Measurements from ENCODE around the gene CNGB1. TPM values are rescaled to one million over a fixed set of nuclear protein-coding genes. Genes with fewer than 3 reads are reported as not detected.

The CNGB1 gene
- total and polyA plus RNA-seq, 2 donors from 2014 or later = not detected

- Histone ChIP-seq H3K27ac (ENCODE audit: low read depth in 2 of 2, low read length in 2 of 2) (no peak overlapping the region), H3K9me3 (ENCODE audit: control insufficient read depth in 2 of 3, insufficient read depth in 1 of 3, low read length in 3 of 3) (no peaks in the 10 kb centered on the region), H3K9ac (ENCODE audit: low read length in 3 of 3) (no peak overlapping the region), H3K36me3 (ENCODE audit: control insufficient read depth in 2 of 3, insufficient read depth in 3 of 3, low read length in 3 of 3) (no peaks in the 10 kb centered on the region), H3K27me3 (ENCODE audit: control insufficient read depth, insufficient read depth, low read length) (no peaks in the 10 kb centered on the region), H3K4me1 (ENCODE audit: control insufficient read depth in 2 of 3, insufficient read depth in 2 of 3, low read depth in 1 of 3, low read length in 3 of 3) (no peaks in the 10 kb centered on the region), H3K4me3 (ENCODE audit: low read length in 3 of 3) (no peak overlapping the region)
- peak in 1 of 5 donors; percentile 74 for DNase-seq
- intact Hi-C loops (cut with DNase I) = no loop called here
- no peak for TF ChIP-seq CTCF (IDR thresholded peaks at IDR 0.05; ENCODE audit: borderline replicate concordance, extremely low read depth, insufficient read depth)
- no peak for FAIRE-seq
These were observed 6.6 kb upstream of the CNGB1 start for GRCh38 chr16:57977418-57978069.

- DNase-seq (peak in 1 of 5 donors; percentile 35), FAIRE-seq (no peak)
- Histone ChIP-seq H3K27me3 (ENCODE audit: control insufficient read depth, insufficient read depth, low read length) (no peaks in the 10 kb centered on the region), H3K4me3 (ENCODE audit: low read length in 3 of 3) (no peak overlapping the region), H3K9me3 (ENCODE audit: control insufficient read depth in 2 of 3, insufficient read depth in 1 of 3, low read length in 3 of 3) (no peaks in the 10 kb centered on the region), H3K4me1 (ENCODE audit: control insufficient read depth in 2 of 3, insufficient read depth in 2 of 3, low read depth in 1 of 3, low read length in 3 of 3) (no peaks in the 10 kb centered on the region), H3K36me3 (ENCODE audit: control insufficient read depth in 2 of 3, insufficient read depth in 3 of 3, low read length in 3 of 3) (no peaks in the 10 kb centered on the region), H3K9ac (ENCODE audit: low read length in 3 of 3) (no peak overlapping the region), H3K27ac (ENCODE audit: low read depth in 2 of 2, low read length in 2 of 2) (no peak overlapping the region)
- no peak for TF ChIP-seq CTCF (IDR thresholded peaks at IDR 0.05; ENCODE audit: borderline replicate concordance, extremely low read depth, insufficient read depth)
- intact Hi-C loops (cut with DNase I) = no loop called here
These were observed 5.4 kb upstream of the CNGB1 start for GRCh38 chr16:57976331-57976796.

- H3K36me3 ChIP-seq (ENCODE audit: control insufficient read depth in 2 of 3, insufficient read depth in 3 of 3, low read length in 3 of 3) = no peaks in the 10 kb centered on the region
- no peaks in the 10 kb centered on the region for H3K27me3 ChIP-seq (ENCODE audit: control insufficient read depth, insufficient read depth, low read length)
- H3K27ac ChIP-seq (ENCODE audit: low read depth in 2 of 2, low read length in 2 of 2) = no peak overlapping the region
- DNase-seq = no peak
- H3K4me3 ChIP-seq (ENCODE audit: low read length in 3 of 3) = no peak overlapping the region
- no peaks in the 10 kb centered on the region for H3K4me1 ChIP-seq (ENCODE audit: control insufficient read depth in 2 of 3, insufficient read depth in 2 of 3, low read depth in 1 of 3, low read length in 3 of 3)
- H3K9ac ChIP-seq (ENCODE audit: low read length in 3 of 3) = no peak overlapping the region
- TF ChIP-seq CTCF (IDR thresholded peaks at IDR 0.05; ENCODE audit: borderline replicate concordance, extremely low read depth, insufficient read depth) = no peak
- FAIRE-seq = no peak
- intact Hi-C loops (cut with DNase I) = no loop called here
- H3K9me3 ChIP-seq (ENCODE audit: control insufficient read depth in 2 of 3, insufficient read depth in 1 of 3, low read length in 3 of 3) = no peaks in the 10 kb centered on the region
These were observed 1.4 kb upstream of the CNGB1 start for GRCh38 chr16:57972306-57972705.

GRCh38 chr16:57971848-57972247 is 920 bp upstream of the CNGB1 start:
- no peak for DNase-seq
- no peaks in the 10 kb centered on the region for H3K36me3 ChIP-seq (ENCODE audit: control insufficient read depth in 2 of 3, insufficient read depth in 3 of 3, low read length in 3 of 3)
- intact Hi-C loops (cut with DNase I) = no loop called here
- no peak overlapping the region for H3K27ac ChIP-seq (ENCODE audit: low read depth in 2 of 2, low read length in 2 of 2)
- H3K9ac ChIP-seq (ENCODE audit: low read length in 3 of 3) = no peak overlapping the region
- TF ChIP-seq CTCF (IDR thresholded peaks at IDR 0.05; ENCODE audit: borderline replicate concordance, extremely low read depth, insufficient read depth) = no peak
- FAIRE-seq = no peak
- H3K9me3 ChIP-seq (ENCODE audit: control insufficient read depth in 2 of 3, insufficient read depth in 1 of 3, low read length in 3 of 3) = no peaks in the 10 kb centered on the region
- no peaks in the 10 kb centered on the region for H3K27me3 ChIP-seq (ENCODE audit: control insufficient read depth, insufficient read depth, low read length)
- no peak overlapping the region for H3K4me3 ChIP-seq (ENCODE audit: low read length in 3 of 3)
- no peaks in the 10 kb centered on the region for H3K4me1 ChIP-seq (ENCODE audit: control insufficient read depth in 2 of 3, insufficient read depth in 2 of 3, low read depth in 1 of 3, low read length in 3 of 3)
